ENCODE results near the gene NUDT14.

The NUDT14 gene

GRCh38 chr14:105146181-105146975 lies 34.7 kb downstream of the NUDT14 start:
- DNase-seq (ENCODE audit: low spot score) = no peak

- DNase-seq (ENCODE audit: low spot score) = no peak
Observed at GRCh38 chr14:105145381-105146180, 35.5 kb downstream of the NUDT14 start.

- no peak for DNase-seq (ENCODE audit: low spot score)
Observed at GRCh38 chr14:105144666-105145380, 36.3 kb downstream of the NUDT14 start.

GRCh38 chr14:105144026-105144665 lies 37.0 kb downstream of the NUDT14 start:
- no peak for DNase-seq (ENCODE audit: low spot score)

- no peak for DNase-seq (ENCODE audit: low spot score)
Observed at GRCh38 chr14:105143451-105144025, 37.6 kb downstream of the NUDT14 start.

- no peak for DNase-seq (ENCODE audit: low spot score)
Observed at GRCh38 chr14:105142651-105143450, 38.3 kb downstream of the NUDT14 start.

- DNase-seq (ENCODE audit: low spot score) = no peak
Observed at GRCh38 chr14:105141486-105142281, 39.4 kb downstream of the NUDT14 start.

- no peak for DNase-seq (ENCODE audit: low spot score)
Observed at GRCh38 chr14:105141026-105141425, 40.1 kb downstream of the NUDT14 start.

GRCh38 chr14:105140581-105140980 lies 40.5 kb downstream of the NUDT14 start:
- no peak for DNase-seq (ENCODE audit: low spot score)

- DNase-seq (ENCODE audit: low spot score) = no peak
Observed at GRCh38 chr14:105139831-105140239, 41.3 kb downstream of the NUDT14 start.

- no peak for DNase-seq (ENCODE audit: low spot score)
Observed at GRCh38 chr14:105139212-105139825, 41.8 kb downstream of the NUDT14 start.

GRCh38 chr14:105138551-105139111 lies 42.5 kb downstream of the NUDT14 start:
- no peak for DNase-seq (ENCODE audit: low spot score)

GRCh38 chr14:105138021-105138541 lies 43.0 kb downstream of the NUDT14 start:
- DNase-seq (ENCODE audit: low spot score) = no peak

GRCh38 chr14:105137481-105138020 lies 43.6 kb downstream of the NUDT14 start:
- DNase-seq (ENCODE audit: low spot score) = no peak

GRCh38 chr14:105136401-105137322 lies 44.5 kb downstream of the NUDT14 start:
- no peak for DNase-seq (ENCODE audit: low spot score)

- no peak for DNase-seq (ENCODE audit: low spot score)
Observed at GRCh38 chr14:105135700-105136395, 45.3 kb downstream of the NUDT14 start.

Data from kidney capillary endothelial cell (primary cell).